WTC11 (cell line): ENCODE measurements around the gene TAF1L. TPM values are rescaled to one million over a fixed set of nuclear protein-coding genes. Genes with fewer than 3 reads are reported as not detected.
"Not testable (repeated sequence)": the region's sequence is repeated elsewhere in the genome, so short reads cannot be mapped to it uniquely, and the experiment has no call there.

Experiments used
- ATAC-seq: fragments of 200-7000 bp; cut with Tn5 transposase; 2 replicates; pipeline ENCODE4 v1.10.0; 2021; ENCODE audit warnings: mild to moderate bottlenecking, moderate library complexity
- CTCF ChIA-PET: fragments of 300-600 bp; sonication (Branson Sonifier 250); formaldehyde crosslinking; loops from one replicate; lab custom pipeline; 2021; ENCODE audit warnings: antibody characterized with exemption; lab: Charles Lee
- POLR2A ChIA-PET: fragments of 350-600 bp; sonication (Branson Sonifier 250); formaldehyde crosslinking; loops from one replicate; lab custom pipeline; 2021; ENCODE audit warnings: antibody characterized with exemption; lab: Charles Lee
- DNase-seq: peaks from one replicate; pipeline ENCODE4 v3.0.0; 2021; ENCODE audit warnings: low spot score
- H3K27ac Mint-ChIP-seq: 2 replicates; pipeline ENCODE4 v1.8.0; 2021; ENCODE audit warnings: mixed read lengths
- H3K27me3 Mint-ChIP-seq: 2 replicates; pipeline ENCODE4 v1.8.0; 2021; ENCODE audit warnings: low read depth, mild to moderate bottlenecking, moderate library complexity, mixed read lengths
- H3K36me3 Mint-ChIP-seq: 2 replicates; pipeline ENCODE4 v1.8.0; 2021; ENCODE audit warnings: mixed read lengths
- H3K4me1 Mint-ChIP-seq: 2 replicates; pipeline ENCODE4 v1.8.0; 2022; ENCODE audit warnings: mixed read lengths
- H3K4me3 Mint-ChIP-seq: 2 replicates; pipeline ENCODE4 v1.8.0; 2021; ENCODE audit warnings: mild to moderate bottlenecking, moderate library complexity, mixed read lengths
- H3K9me3 Mint-ChIP-seq: 2 replicates; pipeline ENCODE4 v1.8.0; 2021; ENCODE audit warnings: mixed read lengths
- ATF2 ChIP-seq: sonication (generic); formaldehyde crosslinking; IDR thresholded peaks from 2 replicates; pipeline ENCODE4 v1.8.1; 2022; ENCODE audit warnings: low read depth, missing genetic modification reagents, borderline replicate concordance
- CDX4 ChIP-seq: fragments of 250-450 bp; sonication (Bioruptor Pico); IDR thresholded peaks from 2 replicates; pipeline ENCODE4 v1.9.0; 2021; ENCODE audit warnings: moderate library complexity, mild to moderate bottlenecking, inconsistent platforms, borderline replicate concordance
- ELF4 ChIP-seq: sonication (generic); formaldehyde crosslinking; IDR thresholded peaks from 2 replicates; pipeline ENCODE4 v1.8.1; 2022; ENCODE audit warnings: low read depth, mild to moderate bottlenecking, moderate library complexity, missing genetic modification reagents
- FOXK1 ChIP-seq: sonication (generic); formaldehyde crosslinking; IDR thresholded peaks from 2 replicates; pipeline ENCODE4 v1.8.0; 2022; ENCODE audit warnings: mild to moderate bottlenecking, moderate library complexity, missing genetic modification reagents
- GABPB1 ChIP-seq: sonication (generic); formaldehyde crosslinking; IDR thresholded peaks from 2 replicates; pipeline ENCODE4 v1.8.1; 2023; ENCODE audit warnings: mild to moderate bottlenecking, missing genetic modification reagents
- JAZF1 ChIP-seq: fragments of 250-450 bp; sonication (Bioruptor Pico); IDR thresholded peaks from 2 replicates; pipeline ENCODE4 v1.9.0; 2021; ENCODE audit warnings: moderate library complexity, mild to moderate bottlenecking, inconsistent platforms
- JUN ChIP-seq: sonication (generic); formaldehyde crosslinking; IDR thresholded peaks from 2 replicates; pipeline ENCODE4 v1.8.0; 2023; ENCODE audit warnings: mild to moderate bottlenecking, missing genetic modification reagents
- NFATC4 ChIP-seq: fragments of 250-450 bp; sonication (Bioruptor Pico); IDR thresholded peaks from 2 replicates; pipeline ENCODE4 v1.9.0; 2021; ENCODE audit warnings: mild to moderate bottlenecking
- SOX15 ChIP-seq: fragments of 250-450 bp; sonication (Bioruptor Pico); IDR thresholded peaks from 2 replicates; pipeline ENCODE4 v1.9.0; 2021; ENCODE audit warnings: mild to moderate bottlenecking
- TEAD4 ChIP-seq: sonication (generic); formaldehyde crosslinking; IDR thresholded peaks from 2 replicates; pipeline ENCODE4 v1.8.0; 2022; ENCODE audit warnings: mild to moderate bottlenecking, missing genetic modification reagents
- ZBTB21 ChIP-seq: sonication (generic); formaldehyde crosslinking; IDR thresholded peaks from 2 replicates; pipeline ENCODE4 v1.8.1; 2023; ENCODE audit warnings: mild to moderate bottlenecking, missing genetic modification reagents, borderline replicate concordance
- ZNF416 ChIP-seq: fragments of 250-450 bp; sonication (Bioruptor Pico); IDR thresholded peaks from 2 replicates; pipeline ENCODE4 v1.9.0; 2021; ENCODE audit warnings: mild to moderate bottlenecking, inconsistent platforms
- total RNA-seq: library from RNA; stranded (reverse); gene quantifications from 3 replicates; pipeline ENCODE4 v1.2.3, GENCODE V29; 2021
- TF ChIP-seq, protein P1 (sequence below): sonication (generic); formaldehyde crosslinking; IDR thresholded peaks from 2 replicates; pipeline ENCODE4 v1.8.1; 2022; ENCODE audit warnings: mild to moderate bottlenecking, moderate library complexity, missing genetic modification reagents
- TF ChIP-seq, protein P2 (sequence below): sonication (generic); formaldehyde crosslinking; IDR thresholded peaks from 2 replicates; pipeline ENCODE4 v1.8.1; 2022; ENCODE audit warnings: low read depth, mild to moderate bottlenecking, moderate library complexity, missing genetic modification reagents, borderline replicate concordance
- TF ChIP-seq, protein P3 (sequence below): fragments of 200-600 bp; IDR thresholded peaks from 2 replicates; pipeline ENCODE4 v1.8.0; 2022; ENCODE audit warnings: antibody characterized with exemption
- TF ChIP-seq, protein P4 (sequence below): sonication (generic); formaldehyde crosslinking; IDR thresholded peaks from 2 replicates; pipeline ENCODE4 v1.8.1; 2023; ENCODE audit warnings: mild to moderate bottlenecking, missing genetic modification reagents

The TAF1L gene
- total RNA-seq, 1 experiment from 2014 or later = 0.09 TPM

- H3K4me3 Mint-ChIP-seq = no peak overlapping the region
- H3K4me1 Mint-ChIP-seq = no peaks in the 10 kb centered on the region
- peaks cover 20% of the 10 kb centered on the region for H3K9me3 Mint-ChIP-seq
- no peak overlapping the region for H3K27ac Mint-ChIP-seq
- ATAC-seq (no peak), DNase-seq (no peak)
- TF ChIP-seq ATF2 (CRISPR knock-in tag) (no peak), GABPB1 (CRISPR knock-in tag) (no peak), SOX15 (no peak), NFATC4 (no peak), ELF4 (CRISPR knock-in tag) (no peak), CDX4 (CRISPR knock-in tag) (no peak), ZNF416 (CRISPR knock-in tag) (no peak), JUN (CRISPR knock-in tag) (no peak), FOXK1 (CRISPR knock-in tag) (no peak), ZBTB21 (no peak), JAZF1 (CRISPR knock-in tag) (no peak), TEAD4 (CRISPR knock-in tag) (no peak)
- TF ChIP-seq, protein P1, sequence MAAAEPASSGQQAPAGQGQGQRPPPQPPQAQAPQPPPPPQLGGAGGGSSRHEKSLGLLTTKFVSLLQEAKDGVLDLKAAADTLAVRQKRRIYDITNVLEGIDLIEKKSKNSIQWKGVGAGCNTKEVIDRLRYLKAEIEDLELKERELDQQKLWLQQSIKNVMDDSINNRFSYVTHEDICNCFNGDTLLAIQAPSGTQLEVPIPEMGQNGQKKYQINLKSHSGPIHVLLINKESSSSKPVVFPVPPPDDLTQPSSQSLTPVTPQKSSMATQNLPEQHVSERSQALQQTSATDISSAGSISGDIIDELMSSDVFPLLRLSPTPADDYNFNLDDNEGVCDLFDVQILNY (CRISPR knock-in tag) = no peak
- TF ChIP-seq, protein P2, sequence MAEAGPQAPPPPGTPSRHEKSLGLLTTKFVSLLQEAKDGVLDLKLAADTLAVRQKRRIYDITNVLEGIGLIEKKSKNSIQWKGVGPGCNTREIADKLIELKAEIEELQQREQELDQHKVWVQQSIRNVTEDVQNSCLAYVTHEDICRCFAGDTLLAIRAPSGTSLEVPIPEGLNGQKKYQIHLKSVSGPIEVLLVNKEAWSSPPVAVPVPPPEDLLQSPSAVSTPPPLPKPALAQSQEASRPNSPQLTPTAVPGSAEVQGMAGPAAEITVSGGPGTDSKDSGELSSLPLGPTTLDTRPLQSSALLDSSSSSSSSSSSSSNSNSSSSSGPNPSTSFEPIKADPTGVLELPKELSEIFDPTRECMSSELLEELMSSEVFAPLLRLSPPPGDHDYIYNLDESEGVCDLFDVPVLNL (CRISPR knock-in tag) = no peak
- TF ChIP-seq, protein P3, sequence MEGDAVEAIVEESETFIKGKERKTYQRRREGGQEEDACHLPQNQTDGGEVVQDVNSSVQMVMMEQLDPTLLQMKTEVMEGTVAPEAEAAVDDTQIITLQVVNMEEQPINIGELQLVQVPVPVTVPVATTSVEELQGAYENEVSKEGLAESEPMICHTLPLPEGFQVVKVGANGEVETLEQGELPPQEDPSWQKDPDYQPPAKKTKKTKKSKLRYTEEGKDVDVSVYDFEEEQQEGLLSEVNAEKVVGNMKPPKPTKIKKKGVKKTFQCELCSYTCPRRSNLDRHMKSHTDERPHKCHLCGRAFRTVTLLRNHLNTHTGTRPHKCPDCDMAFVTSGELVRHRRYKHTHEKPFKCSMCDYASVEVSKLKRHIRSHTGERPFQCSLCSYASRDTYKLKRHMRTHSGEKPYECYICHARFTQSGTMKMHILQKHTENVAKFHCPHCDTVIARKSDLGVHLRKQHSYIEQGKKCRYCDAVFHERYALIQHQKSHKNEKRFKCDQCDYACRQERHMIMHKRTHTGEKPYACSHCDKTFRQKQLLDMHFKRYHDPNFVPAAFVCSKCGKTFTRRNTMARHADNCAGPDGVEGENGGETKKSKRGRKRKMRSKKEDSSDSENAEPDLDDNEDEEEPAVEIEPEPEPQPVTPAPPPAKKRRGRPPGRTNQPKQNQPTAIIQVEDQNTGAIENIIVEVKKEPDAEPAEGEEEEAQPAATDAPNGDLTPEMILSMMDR = no peak
- TF ChIP-seq, protein P4, sequence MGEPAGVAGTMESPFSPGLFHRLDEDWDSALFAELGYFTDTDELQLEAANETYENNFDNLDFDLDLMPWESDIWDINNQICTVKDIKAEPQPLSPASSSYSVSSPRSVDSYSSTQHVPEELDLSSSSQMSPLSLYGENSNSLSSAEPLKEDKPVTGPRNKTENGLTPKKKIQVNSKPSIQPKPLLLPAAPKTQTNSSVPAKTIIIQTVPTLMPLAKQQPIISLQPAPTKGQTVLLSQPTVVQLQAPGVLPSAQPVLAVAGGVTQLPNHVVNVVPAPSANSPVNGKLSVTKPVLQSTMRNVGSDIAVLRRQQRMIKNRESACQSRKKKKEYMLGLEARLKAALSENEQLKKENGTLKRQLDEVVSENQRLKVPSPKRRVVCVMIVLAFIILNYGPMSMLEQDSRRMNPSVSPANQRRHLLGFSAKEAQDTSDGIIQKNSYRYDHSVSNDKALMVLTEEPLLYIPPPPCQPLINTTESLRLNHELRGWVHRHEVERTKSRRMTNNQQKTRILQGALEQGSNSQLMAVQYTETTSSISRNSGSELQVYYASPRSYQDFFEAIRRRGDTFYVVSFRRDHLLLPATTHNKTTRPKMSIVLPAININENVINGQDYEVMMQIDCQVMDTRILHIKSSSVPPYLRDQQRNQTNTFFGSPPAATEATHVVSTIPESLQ (CRISPR knock-in tag) = no peak
- peaks cover 6% of the 10 kb centered on the region; the same call in 1 of the 2 replicates for H3K27me3 Mint-ChIP-seq
- POLR2A ChIA-PET = no interaction called here
- CTCF ChIA-PET = no interaction called here
- H3K36me3 Mint-ChIP-seq = no peaks in the 10 kb centered on the region
Observed at GRCh38 chr9:32644698-32645097, 9.2 kb upstream of the TAF1L start.

DNA sequence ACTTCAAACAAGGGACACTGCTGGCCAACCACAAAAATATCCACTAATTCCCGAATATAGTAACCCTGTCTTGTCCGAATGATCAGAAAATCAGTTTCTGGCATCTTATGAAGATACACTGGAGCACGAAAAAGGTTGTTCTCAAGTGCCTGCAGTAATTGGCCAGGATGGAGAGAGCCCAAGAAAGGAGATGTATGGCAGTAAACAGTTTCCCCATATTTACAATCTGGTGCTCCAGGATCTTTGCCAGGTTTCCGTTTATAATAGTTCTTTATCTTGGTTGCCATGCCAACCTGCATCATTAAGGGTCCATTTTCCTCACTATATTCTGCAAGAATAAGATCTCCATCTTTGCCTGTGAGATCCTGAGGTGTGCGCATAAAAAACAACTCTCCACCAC lies 2.3 kb downstream of the TAF1L start:
- H3K9me3 Mint-ChIP-seq, POLR2A ChIA-PET, DNase-seq, H3K27ac Mint-ChIP-seq, H3K27me3 Mint-ChIP-seq, H3K4me1 Mint-ChIP-seq, H3K36me3 Mint-ChIP-seq, H3K4me3 Mint-ChIP-seq, CTCF ChIA-PET, ATAC-seq: not testable (repeated sequence)
